PC-9 (cell line): ENCODE data around the gene TMCO2.

Experiments
- EZH2 ChIP-seq: fragments of 200-600 bp; sonication (generic); IDR thresholded peaks from 2 replicates; pipeline ENCODE4 v1.8.0; 2017; ENCODE audit warnings: antibody characterized with exemption, low read depth
- TF ChIP-seq, protein P1 (sequence below): fragments of 200-600 bp; sonication (generic); conservative IDR thresholded peaks from 2 replicates; pipeline ENCODE4 v1.6.1; 2017; ENCODE audit warnings: mixed run types, antibody characterized with exemption, mild to moderate bottlenecking, moderate library complexity

DNA sequence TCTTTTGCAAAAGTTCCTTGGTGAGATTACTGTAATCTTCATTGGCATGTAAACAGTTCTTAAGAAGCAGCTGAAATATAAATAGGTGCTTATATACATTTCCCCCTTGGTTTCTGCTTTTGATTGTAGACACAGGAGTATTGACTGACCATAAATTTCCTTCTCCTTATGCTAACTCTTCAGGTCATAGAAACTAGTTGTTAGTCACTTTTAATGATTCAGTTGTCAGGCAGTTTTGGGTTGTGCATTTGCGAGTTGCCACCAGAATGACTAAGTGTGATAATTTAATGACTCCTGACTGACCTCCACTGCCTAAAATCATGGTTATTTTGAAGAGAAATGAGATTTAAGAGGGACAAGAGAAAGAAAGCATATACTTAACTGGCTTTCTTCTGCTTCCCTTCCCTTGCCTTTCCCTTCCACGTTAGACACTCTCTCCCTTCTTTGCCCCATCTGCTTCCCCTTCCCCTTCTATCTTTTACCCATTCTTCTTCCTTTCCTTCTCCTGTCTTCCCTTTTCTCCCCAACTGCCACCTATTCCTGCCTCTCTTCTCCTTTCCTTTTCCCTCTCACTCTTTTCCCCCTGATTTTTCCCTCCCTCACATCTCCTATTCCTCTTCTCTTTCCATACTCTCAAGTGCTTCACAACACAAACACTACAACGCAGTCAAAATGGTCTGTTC lies 22.6 kb downstream of the TMCO2 start:
- TF ChIP-seq EZH2, result no peak
- TF ChIP-seq, protein P1, sequence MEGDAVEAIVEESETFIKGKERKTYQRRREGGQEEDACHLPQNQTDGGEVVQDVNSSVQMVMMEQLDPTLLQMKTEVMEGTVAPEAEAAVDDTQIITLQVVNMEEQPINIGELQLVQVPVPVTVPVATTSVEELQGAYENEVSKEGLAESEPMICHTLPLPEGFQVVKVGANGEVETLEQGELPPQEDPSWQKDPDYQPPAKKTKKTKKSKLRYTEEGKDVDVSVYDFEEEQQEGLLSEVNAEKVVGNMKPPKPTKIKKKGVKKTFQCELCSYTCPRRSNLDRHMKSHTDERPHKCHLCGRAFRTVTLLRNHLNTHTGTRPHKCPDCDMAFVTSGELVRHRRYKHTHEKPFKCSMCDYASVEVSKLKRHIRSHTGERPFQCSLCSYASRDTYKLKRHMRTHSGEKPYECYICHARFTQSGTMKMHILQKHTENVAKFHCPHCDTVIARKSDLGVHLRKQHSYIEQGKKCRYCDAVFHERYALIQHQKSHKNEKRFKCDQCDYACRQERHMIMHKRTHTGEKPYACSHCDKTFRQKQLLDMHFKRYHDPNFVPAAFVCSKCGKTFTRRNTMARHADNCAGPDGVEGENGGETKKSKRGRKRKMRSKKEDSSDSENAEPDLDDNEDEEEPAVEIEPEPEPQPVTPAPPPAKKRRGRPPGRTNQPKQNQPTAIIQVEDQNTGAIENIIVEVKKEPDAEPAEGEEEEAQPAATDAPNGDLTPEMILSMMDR, result no peak
